ENCODE results near the gene ASB15. TPM values are rescaled to one million over a fixed set of nuclear protein-coding genes. Genes with fewer than 3 reads are reported as not detected.

ASB15 gene
- total and polyA plus RNA-seq, 2 of the 8 experiments (the other 6 are each of a cell fraction or from before 2014, with no cell fraction given): not detected

- TF ChIP-seq BACH1 (IDR thresholded peaks at IDR 0.05; ENCODE audit: low read length) (no peak), ASH2L (IDR thresholded peaks at IDR 0.05; ENCODE audit: low read length) (no peak), HDAC2 (IDR thresholded peaks at IDR 0.05; ENCODE audit: borderline replicate concordance in 1 of 2, low read depth in 2 of 2, low read length in 2 of 2) (no peak), EZH2 (IDR thresholded peaks at IDR 0.05; ENCODE audit: low read depth, low read length, severe bottlenecking) (no peak), TAF1 (IDR thresholded peaks at IDR 0.05; ENCODE audit: low read depth, low read length) (no peak), SIX5 (IDR thresholded peaks at IDR 0.05; ENCODE audit: low read depth, low read length) (no peak), PHF8 (conservative IDR thresholded peaks at IDR 0.05; ENCODE audit: low read depth, low read length) (no peak), RXRA (IDR thresholded peaks at IDR 0.05; ENCODE audit: insufficient read depth, low read depth, low read length) (no peak)
These were observed 79.9 kb downstream of the ASB15 start (continued) for GRCh38 chr7:123681561-123681960.
